ENCODE data around the gene ELOB. TPM values are rescaled to one million over a fixed set of nuclear protein-coding genes. Genes with fewer than 3 reads are reported as not detected.

Gene ELOB
- total and polyA plus RNA-seq, 2 of the 13 experiments (the other 11 are each of a cell fraction or from before 2014, with no cell fraction given), result 208 to 225 TPM

- TF ChIP-seq SMAD9 (CRISPR knock-in tag; IDR thresholded peaks at IDR 0.05), result no peak
- no peak for TF ChIP-seq ZNF124 (CRISPR knock-in tag; IDR thresholded peaks at IDR 0.05)
- TF ChIP-seq NCOA2 (CRISPR knock-in tag; IDR thresholded peaks at IDR 0.05), result no peak
- no peak for TF ChIP-seq LCORL (IDR thresholded peaks at IDR 0.05)
- TF ChIP-seq LCORL (CRISPR knock-in tag; IDR thresholded peaks at IDR 0.05), result no peak
- TF ChIP-seq THAP11 (CRISPR knock-in tag; IDR thresholded peaks at IDR 0.05), result no peak
- TF ChIP-seq SP4 (CRISPR knock-in tag; IDR thresholded peaks at IDR 0.05), result no peak
These were observed 28.2 kb downstream of the ELOB start (continued) for GRCh38 chr16:2748757-2749455.

GRCh38 chr16:2745961-2746360 is 31.1 kb downstream of the ELOB start:
- TF ChIP-seq NFE2 (CRISPR knock-in tag; IDR thresholded peaks at IDR 0.05) (no peak), SMARCC2 (IDR thresholded peaks at IDR 0.05) (no peak), ZNF639 (CRISPR knock-in tag; conservative IDR thresholded peaks at IDR 0.05) (no peak), ZNF7 (CRISPR knock-in tag; IDR thresholded peaks at IDR 0.05) (no peak), FLYWCH1 (CRISPR knock-in tag; IDR thresholded peaks at IDR 0.05) (no peak), ZNF761 (CRISPR knock-in tag; conservative IDR thresholded peaks at IDR 0.05) (no peak), GABPA (IDR thresholded peaks at IDR 0.05; ENCODE audit: low read depth, low read length) (no peak), GABPA (CRISPR knock-in tag; IDR thresholded peaks at IDR 0.05; ENCODE audit: low read depth) (no peak), ZBTB25 (CRISPR knock-in tag; IDR thresholded peaks at IDR 0.05) (no peak), CREB3 (CRISPR knock-in tag; IDR thresholded peaks at IDR 0.05) (no peak)
- H3K27me3 ChIP-seq (ENCODE audit: control insufficient read depth in 1 of 2, insufficient read depth in 2 of 2, low read length in 2 of 2), result no peaks in the 10 kb centered on the region
- no peak overlapping the region for H3K4me2 ChIP-seq (ENCODE audit: low read depth, low read length)
- no TSS peak for BruUV-seq (replicated peaks)
- H3K9ac ChIP-seq (ENCODE audit: insufficient read depth, low read depth, low read length), result no peak overlapping the region
- DNase-seq (ENCODE audit: low spot score) (no peak), FAIRE-seq (no peak), ATAC-seq (no peak; the same call in 2 of the 3 replicates)
- in situ Hi-C loops (cut with HindIII; ENCODE audit: extremely low pct_ligation_motif_present, low pct_unique_long_range_greater_than_20kb) (no loop called here), intact Hi-C loops (cut with micrococcal nuclease; ENCODE audit: unreplicated experiment) (no loop called here)
- H3K9me3 ChIP-seq (ENCODE audit: low read length), result no peaks in the 10 kb centered on the region
- H3K4me3 ChIP-seq (replicated peaks in 1 of 3; ENCODE audit: insufficient read depth in 1 of 3, low read depth in 2 of 3, low read length in 3 of 3), result no peak overlapping the region
- ChIA-PET CTCF (ENCODE audit: low intra/inter-chr PET ratio, low total read pairs) (no interaction called here), POLR2A (no interaction called here)
- H3K27ac ChIP-seq (ENCODE audit: extremely low read length, insufficient read depth, low read length), result no peak overlapping the region
- H4K20me1 ChIP-seq (ENCODE audit: insufficient read depth, low read length), result no peaks in the 10 kb centered on the region
- peaks cover 8% of the 10 kb centered on the region for H3K4me1 ChIP-seq (ENCODE audit: insufficient read depth, low read length)
- peaks cover 9% of the 10 kb centered on the region for H3K79me2 ChIP-seq (ENCODE audit: insufficient read depth, low read length)
- WGBS (ENCODE audit: low lambda C conversion rate), result 84% methylated on average over 8 of the region's 9 CpGs
- H3K36me3 ChIP-seq (replicated peaks in 1 of 2; ENCODE audit: control insufficient read depth in 1 of 2, insufficient read depth in 2 of 2, low read length in 2 of 2), result peaks cover 2 to 4% of the 10 kb centered on the region in 2 experiments; a peak in 2 of 5 replicates
- H2AFZ ChIP-seq (ENCODE audit: low read length), result no peak overlapping the region

All from HepG2 (cell line).